SHP77 (cell line): Measurements from ENCODE around the gene SESN1.
"Not testable (repeated sequence)": the region's sequence is repeated elsewhere in the genome, so short reads cannot be mapped to it uniquely, and the experiment has no call there.

Experiments used
- DNase-seq, 2 experiments: peaks; one replicate each; lab custom pipeline; 2025; lab: John Stamatoyannopoulos, UW

SESN1 gene

DNA sequence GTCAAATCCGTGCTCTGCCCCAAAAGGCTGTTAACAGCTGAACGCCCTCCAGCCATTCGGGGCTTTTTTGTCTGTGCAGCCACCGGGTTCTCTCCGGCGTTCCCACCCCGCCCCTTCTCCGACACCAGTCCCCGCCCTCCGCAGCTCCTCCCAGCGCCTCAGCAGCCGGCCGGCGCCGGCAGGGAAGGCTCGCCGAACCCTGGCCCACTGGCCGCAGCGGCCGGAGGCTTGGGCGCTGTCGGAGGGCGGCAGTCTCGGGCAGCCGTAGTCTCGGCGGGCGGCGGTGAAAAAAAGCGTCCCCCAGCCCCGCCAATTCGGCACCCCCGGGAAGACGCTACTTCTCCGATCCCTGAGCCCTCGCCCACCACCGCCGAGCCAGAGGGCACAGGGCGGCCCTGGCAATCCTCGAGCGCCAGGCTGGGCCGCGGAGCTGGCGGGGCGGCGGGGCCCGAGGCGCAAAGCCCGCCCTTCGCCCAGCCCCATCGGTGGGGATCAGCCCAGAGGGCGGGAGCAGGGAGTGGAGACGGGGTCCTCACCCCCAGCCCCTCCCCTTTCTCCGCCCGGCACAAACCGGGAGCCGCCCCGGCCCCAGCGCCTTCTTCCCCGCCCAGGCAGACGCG is at the start of gene SESN1:
TSS of gene SESN1 (minus strand) at position 431 of the 620 bp plus-strand sequence. CDS start 773 bp downstream, outside the sequence.
- peak; percentile 52 to 89 for DNase-seq

DNA sequence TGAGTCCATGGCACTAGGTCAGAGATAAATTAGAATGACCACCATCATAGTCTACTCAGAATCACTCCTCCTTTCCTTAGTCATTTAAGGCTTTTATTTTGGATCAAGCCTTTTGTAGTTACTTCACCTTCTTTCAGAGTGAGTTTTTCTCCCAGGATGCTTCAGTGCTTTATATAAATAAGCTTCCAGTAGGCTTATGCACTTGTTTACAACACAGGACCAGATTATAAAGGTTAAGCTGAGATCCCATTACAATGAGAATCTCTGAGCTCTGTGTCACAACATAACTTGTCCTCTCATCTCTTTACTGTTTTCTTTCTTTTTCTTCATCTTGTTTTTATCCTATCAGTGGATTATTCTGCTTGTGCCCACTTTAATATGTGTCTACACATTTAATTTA is 48.5 kb upstream of the SESN1 start:
- DNase-seq: no peak

DNA sequence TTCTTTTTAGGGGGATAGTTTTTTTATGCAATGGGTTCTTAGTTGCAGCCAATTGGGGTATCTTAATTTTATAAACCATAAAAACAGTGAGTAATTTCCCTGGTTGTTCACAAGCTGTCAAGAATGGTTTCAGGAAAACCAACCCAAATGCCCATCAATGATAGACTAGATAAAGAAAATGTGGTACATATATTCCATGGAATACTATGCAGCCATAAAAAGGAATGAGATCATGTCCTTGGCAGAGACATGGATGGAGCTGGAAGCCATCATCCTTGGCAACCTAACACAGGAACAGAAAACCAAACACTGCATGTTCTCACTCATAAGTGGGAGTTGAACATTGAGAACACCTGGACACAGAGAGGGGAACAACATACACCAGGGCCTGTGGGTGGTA is 47.4 kb upstream of the SESN1 start:
- not testable (repeated sequence) for DNase-seq

DNA sequence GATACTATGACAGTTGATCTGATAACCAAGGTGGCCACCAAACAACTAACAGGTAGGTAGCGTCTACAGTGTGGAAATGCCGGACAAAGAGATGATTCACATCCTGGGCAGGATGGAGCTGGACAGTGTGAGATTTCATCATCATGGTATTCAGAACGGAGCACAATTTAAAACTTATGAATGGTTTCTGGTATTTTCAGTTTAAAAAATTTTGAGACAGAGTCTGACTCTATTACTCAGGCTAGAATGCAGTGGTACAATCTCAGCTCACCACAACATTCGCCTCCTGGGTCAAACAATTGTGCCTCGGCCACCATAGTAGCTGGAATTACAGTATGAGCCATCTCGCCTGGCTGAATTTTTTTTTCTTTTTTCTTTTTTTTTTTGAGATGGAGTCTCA is 44.5 kb upstream of the SESN1 start:
- DNase-seq: no peak

DNA sequence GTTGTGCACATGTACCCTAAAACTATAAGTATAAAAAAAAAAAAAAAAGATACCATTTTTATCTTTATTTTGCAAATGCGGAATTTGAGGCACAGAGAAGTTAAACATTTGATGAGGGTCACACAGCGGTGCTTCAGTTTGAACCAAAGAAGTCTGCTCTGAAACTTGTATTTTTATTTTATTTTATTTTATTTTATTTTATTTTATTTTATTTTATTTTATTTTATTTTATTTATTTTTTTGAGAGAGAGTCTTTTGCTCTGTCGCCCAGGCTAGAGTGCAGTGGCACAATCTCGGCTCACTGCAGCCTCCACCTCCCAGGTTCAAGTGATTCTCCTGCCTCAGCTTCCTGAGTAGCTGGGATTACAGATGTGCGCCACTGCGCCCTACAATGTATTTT is 41.9 kb upstream of the SESN1 start:
- DNase-seq: not testable (repeated sequence)

DNA sequence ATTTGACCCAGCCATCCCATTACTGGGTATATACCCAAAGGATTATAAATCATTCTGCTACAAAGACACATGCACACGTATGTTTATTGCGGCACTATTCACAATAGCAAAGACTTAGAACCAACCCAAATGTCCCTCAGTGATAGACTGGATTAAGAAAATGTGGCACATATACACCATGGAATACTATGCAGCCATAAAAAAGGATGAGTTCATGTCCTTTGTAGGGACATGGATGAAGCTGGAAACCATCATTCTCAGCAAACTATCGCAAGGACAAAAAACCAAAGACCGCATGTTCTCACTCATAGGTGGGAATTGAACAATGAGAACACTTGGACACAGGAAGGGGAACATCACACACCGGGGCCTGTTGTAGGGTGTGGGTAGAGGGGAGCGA is 41.4 kb upstream of the SESN1 start:
- DNase-seq: not testable (repeated sequence)

DNA sequence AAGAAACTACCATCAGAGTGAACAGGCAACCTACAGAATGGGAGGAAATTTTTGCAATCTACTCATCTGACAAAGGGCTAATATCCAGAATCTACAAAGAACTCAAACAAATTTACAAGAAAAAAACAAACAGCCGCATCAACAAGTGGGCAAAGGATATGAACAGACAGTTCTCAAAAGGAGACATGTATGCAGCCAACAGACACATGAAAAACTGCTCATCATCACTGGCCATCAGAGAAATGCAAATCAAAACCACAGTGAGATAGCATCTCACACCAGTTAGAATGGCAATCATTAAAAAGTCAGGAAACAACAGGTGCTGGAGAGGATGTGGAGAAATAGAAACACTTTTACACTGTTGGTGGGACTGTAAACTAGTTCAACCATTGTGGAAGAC is 41.0 kb upstream of the SESN1 start:
- not testable (repeated sequence) for DNase-seq

DNA sequence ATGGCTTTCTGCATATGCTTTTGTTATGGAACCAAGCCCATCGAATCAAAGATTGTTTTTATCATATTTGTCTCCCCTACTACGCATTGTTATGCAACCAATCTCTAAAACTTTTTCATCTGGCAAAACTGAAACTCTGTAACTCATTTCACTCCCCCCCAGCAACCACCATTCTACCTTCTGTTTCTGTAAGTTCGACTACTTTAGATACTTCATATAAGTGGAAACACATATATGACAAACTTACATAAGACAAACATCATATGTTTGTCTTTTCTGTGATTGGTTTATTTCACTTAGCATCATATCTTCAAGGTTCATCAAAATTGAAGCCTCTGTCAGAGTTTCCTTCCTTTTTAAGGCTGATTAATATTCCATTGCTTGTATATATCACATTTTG is 35.4 kb upstream of the SESN1 start:
- DNase-seq: no peak

DNA sequence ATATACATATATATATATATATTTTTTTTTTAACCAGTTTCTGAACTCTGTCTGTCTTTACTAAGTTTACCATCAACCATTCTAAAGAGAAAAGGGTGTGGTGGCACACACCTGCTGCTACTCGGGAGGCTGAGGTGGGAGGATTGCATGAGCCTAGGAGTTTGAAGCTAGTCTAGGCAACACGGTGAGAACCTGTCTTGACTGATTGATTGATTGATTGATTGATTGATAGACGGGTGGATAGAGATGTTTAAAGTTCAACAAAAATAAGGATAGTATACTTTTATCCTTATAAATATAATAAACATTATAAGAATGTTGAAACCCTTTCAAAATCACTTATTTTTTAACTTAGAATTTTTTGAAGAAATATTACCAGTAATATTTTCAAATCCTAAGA is 30.9 kb upstream of the SESN1 start:
- no peak for DNase-seq

DNA sequence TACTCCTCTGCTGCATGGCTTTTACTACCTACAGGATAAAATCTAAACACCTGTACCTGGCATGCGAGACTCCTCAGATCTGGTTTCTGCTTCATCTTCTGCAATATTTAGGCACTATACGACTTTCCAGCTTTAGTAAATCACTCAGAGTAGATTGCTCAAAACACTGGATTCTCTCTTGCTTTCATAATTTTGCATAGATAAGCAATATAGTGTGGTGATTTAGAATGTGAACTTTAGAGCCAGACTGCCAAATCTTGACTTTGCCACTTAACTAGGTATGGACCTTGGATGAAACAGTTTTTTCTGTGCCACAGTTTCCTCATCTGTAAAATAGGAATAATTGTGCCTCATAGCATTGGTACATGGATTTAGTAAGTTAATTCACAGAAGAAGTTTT is 29.6 kb upstream of the SESN1 start:
- no peak for DNase-seq

DNA sequence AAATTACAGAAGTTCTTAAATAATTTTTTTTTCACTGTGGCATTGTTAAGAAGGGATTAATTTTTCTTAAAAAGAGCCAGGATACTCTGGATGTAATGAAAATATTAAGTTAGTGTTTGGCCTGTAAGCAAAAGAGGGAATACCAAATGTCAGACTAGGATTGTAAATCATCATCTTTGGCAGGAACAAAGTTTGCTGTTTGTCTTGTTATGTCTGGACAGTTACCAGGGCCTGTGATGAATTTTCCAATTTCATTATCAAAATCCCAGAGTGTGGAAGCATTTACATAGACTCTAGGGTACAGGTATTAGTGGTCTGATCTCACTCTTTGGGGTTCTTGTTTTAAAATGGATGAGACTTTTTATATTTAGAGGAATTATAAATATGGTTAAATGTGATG is 26.8 kb upstream of the SESN1 start:
- no peak for DNase-seq

DNA sequence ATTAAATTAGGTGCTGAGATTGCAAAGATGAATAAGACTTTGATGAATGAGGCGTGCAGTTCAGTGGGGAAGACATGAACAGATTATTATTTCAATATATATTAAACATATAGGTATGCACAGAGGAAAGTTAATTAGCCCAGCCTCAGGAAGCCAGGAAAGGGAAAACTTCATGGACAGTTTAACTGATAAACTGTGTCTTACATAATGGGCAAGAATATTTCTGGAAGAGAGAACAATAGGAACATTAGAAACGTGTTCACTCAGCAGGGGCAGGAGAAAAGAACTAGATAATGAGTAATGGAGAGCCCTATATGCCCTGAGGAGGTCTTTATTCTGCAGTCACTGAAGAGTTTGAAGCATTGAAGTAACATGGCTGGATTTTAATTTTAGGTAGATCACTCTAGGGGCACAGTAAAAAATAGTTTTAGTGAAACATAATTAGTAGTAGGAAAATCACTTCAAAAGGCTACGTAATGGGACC is 24.3 kb upstream of the SESN1 start:
- DNase-seq: no peak

DNA sequence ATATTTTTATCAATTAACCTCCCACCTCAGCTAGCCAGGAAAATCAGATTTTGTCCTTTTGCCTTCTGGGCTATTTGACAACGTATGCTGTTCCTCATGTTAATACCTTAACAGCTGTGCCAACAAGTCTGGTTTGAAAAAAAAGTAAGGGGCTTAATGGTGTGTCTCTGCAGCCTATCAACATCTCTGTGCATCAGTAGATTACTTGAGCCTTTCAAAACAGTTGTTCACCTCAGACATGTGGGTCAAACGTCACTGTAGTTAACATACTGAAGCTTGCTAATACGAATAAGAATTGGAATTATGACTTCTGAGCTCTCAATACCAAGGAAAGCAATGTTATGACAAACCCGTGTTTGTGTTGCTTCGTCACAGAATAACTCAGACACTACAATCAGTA is 23.7 kb upstream of the SESN1 start:
- no peak for DNase-seq

DNA sequence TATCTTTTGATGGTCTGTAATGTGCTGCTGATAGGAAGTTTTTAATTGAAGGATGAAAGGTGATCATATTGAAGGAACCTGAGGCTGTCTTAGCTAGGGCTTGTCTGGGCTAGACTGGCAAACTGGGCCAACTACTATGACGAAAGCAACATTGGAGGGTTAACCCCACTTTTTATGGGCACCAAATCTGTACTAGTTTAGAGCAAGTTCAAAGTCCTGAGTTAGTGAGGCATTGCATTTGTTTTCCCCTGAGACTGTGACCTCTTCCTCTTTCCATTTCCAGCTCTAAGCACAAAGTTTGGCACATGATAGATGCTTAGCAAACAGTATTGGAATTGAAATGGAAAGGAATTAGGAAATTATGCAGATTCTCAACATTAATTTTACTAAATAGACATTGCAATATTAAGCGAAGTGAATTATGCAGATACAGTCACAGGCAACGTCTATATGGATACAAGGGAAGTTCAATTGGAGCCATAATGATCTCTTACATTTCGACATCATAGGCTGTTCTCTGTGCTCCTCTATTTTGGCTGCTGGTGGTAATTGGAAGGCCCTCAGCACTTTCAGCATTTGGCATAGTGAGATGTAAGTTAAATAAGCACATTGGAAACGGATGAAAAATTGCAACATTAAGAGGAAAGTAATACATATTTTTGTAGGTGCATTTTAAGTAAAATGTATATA is 22.8 kb upstream of the SESN1 start:
- no peak for DNase-seq

DNA sequence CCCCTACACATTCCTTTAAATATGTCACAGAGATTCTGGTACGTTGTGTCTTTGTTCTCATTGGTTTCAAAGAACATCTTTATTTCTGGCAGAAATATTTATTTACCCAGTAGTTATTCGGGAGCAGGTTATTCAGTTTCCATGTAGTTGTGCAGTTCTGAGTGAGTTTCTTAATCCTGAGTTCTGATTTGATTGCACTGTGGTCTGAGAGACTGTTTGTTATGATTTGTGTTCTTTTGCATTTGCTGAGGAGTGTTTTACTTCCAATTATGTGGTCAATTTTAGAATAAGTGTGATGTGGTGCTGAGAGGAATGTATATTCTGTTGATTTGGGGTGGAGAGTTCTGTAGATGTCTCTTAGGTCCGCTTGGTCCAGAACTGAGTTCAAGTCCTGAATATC is 18.0 kb upstream of the SESN1 start:
- DNase-seq: not testable (repeated sequence)

DNA sequence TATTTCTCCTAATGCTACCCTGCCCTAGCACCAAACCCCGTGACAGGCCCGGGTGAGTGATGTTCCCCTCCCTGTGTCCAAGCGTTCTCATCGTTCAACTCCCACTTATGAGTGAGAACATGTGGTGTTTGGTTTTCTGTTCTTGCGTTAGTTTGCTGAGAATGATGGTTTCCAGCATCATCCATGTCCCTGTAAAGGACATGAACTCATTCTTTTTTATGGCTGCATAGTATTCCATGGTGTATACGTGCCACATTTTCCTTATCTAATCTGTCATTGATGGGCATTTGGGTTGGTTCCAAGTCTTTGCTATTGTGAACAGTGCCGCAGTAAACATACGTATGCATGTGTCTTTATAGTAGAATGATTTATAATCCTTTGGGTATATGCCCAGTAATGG is 15.0 kb upstream of the SESN1 start:
- not testable (repeated sequence) for DNase-seq

DNA sequence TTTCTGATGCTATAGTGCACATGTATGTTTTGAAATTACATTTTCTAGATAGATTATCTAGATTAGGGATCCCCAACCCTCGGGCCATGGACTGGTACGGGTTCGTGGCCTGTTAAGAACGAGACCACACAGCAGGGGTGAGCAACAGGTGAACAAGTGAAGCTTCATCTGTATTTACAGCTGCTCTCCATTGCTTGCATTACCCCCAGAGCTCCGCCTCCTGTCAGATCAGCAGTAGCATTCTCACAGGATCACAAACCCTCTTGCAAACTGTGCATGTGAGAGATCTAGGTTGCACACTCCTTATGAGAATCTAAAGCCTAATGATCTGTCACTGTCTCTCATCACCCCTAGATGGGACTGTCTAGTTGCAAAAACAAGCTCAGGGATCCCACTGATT is 11.0 kb upstream of the SESN1 start:
- DNase-seq: peak; percentile 11 to 28

DNA sequence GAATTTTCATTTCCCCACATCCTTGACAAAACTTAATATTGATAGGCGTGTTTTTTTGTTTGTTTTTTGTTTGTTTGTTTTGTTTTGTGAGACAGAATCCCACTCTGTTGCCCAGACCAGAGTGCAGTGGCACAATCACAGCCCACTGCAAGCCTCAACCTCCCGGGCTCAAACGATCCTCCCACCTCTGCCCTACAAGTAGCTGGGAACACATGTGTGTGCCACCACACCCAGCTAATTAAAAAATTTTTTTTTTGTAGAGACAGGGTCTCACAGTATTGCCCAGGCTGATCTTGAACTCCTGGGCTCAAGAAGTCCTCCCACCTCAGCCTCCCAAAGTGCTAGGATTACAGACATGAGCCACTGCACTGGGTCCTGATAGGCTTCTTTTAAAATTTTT is 9.9 kb upstream of the SESN1 start:
- DNase-seq: no peak

DNA sequence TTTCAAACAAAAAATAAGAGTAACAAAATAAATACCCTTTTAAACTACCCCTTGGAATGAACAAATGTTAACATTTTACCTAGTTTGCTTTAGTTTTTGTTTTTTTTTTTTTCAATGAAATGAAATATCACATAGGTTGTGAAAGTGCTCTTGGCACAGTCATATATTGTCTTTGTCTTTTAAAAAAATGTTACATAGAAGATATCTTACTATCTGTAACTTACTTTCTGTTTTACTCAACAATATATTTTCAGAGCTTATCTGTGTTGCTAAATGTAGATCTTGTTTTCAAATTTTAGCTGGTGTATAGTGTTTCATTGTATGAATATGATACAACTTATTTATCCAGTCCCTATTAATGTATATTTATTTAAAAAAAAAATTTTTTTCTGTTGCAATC is 9.3 kb upstream of the SESN1 start:
- DNase-seq: no peak

DNA sequence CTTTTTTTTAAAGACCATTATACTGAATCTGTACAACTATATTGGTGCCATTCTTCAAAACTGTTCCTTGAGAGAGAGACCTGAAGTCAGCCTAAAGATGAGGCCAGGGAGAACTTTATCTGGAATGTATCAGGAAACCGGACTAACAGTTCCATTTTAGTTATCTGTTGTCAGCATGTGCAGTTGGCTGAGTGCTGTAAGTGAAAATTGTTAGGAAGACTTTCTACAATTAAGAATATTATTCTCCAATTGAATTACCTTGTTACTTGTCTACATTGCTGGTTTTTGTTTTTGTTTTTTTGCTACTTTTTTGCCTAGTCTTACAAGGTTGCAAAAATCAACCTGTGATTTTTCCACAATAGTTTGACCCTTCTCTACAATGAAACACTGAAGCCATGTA is 8.1 kb upstream of the SESN1 start:
- DNase-seq: no peak

DNA sequence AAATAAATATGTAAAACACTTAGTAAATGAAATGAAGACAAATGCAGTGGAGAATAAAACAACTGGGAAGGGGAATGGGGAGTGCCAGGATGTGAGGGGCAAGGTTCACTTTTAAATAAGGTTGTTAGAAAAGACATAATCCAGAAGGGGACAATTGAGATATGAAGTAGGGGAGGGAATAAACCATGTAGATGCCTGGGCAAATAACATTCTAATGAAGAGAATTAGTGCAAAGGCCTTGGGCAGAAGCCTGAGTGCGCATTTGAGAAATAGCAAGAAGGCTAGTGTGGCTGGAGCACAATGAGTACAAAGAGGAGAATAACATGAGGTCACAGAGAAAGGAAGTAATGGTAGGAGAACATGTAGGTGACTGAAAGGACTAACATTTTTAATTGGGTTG is 3.0 kb upstream of the SESN1 start:
- no peak for DNase-seq

DNA sequence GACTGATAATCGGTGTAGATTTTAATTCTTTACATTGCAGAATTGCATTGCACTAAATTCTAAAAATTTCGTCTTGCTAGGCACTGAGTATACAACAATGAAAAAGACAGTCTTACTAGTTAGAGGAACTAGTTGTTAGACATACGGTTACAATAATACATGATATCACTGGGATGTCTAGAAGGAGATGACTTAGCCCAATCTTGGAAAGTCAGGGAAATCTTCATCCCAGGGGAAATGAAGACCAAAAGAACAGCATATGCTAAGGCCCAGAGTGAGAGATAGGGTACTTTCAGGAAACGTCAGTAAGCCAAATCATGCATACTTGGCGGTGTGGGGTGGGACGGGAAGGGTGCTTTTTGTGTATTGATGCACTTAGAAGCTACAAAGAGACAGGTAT is 1.6 kb upstream of the SESN1 start:
- DNase-seq: no peak

DNA sequence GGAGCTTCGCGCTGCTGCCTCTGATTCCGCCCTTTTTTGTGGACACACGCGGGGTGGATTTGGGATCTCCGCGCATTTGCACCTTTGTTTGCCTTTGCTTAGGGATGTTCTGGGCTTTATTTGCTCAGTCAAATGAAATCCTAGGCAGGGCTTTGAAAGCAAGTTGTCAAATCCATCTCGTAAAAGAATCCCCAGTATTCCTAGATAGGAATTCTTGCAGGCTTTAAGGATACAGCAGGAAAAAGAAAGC is 1.1 kb upstream of the SESN1 start:
- DNase-seq: no peak
